HCT116 (cell line): ENCODE results near the gene ARHGAP10. TPM values are rescaled to one million over a fixed set of nuclear protein-coding genes. Genes with fewer than 3 reads are reported as not detected.

Experiments used
- ATAC-seq: fragments of 200-7000 bp; cut with Tn5 transposase; 2 replicates; pipeline ENCODE4 v1.9.1; 2020; ENCODE audit warnings: mild to moderate bottlenecking, moderate library complexity
- BruUV-seq: library from RNA; stranded (reverse); fragments of 400-500 nt; replicated peaks from 2 replicates; lab custom pipeline; 2021; lab: Mats Ljungman, UMichigan
- CTCF ChIA-PET: fragments of 300-600 bp; sonication (Branson Sonifier 250); formaldehyde crosslinking; loops from one replicate; lab custom pipeline; 2021; ENCODE audit warnings: antibody characterized with exemption; lab: Charles Lee
- POLR2A ChIA-PET: fragments of 300-600, 350-600 bp; sonication (Branson Sonifier 250); formaldehyde crosslinking; loops from one replicate; lab custom pipeline; 2021; ENCODE audit warnings: antibody characterized with exemption; lab: Charles Lee
- RAD21 ChIA-PET, 2 experiments: fragments of 300-600 bp; sonication (Branson Sonifier 250); formaldehyde crosslinking; loops; one replicate each; lab custom pipeline; 2023; ENCODE audit warnings: low total read pairs in 2 of 2; ENCODE audit not compliant: uncharacterized antibody in 2 of 2, unreplicated experiment in 2 of 2, low non-redundant PET in 1 of 2; lab: Charles Lee
- DNase-seq: peaks from one replicate; pipeline ENCODE4 v3.0.0-alpha.2; 2010; ENCODE audit warnings: low read depth, low spot score
- H2AFZ ChIP-seq: fragments of 200-600 bp; shearing (Covaris generic), sonication (generic); 2 replicates; pipeline ENCODE4 v1.6.1; 2017; ENCODE audit warnings: low read depth, mixed run types, mixed read lengths, antibody characterized with exemption, low read length; ENCODE audit not compliant: poor library complexity, severe bottlenecking
- H3K27ac ChIP-seq: 2 replicates; pipeline ENCODE4 v1.5.1; 2012; ENCODE audit warnings: low read depth, low read length
- H3K27me3 ChIP-seq: fragments of 200-600 bp; sonication (generic); 2 replicates; pipeline ENCODE4 v1.6.1; 2016; ENCODE audit warnings: mixed run types, low read length, mixed read lengths; ENCODE audit not compliant: insufficient read depth
- H3K36me3 ChIP-seq, 2 experiments: fragments of 200-500 bp in 1 of 2; fragments of 200-600 bp in 1 of 2; sonication (Bioruptor generic) in 1 of 2; sonication (generic) in 1 of 2; 2 replicates each; pipeline versions ENCODE4 v1.5.1 to v1.6.1; 2014 to 2016; ENCODE audit warnings: low read length in 2 of 2, inconsistent platforms in 1 of 2, mixed read lengths in 1 of 2, mixed run types in 1 of 2; ENCODE audit not compliant: insufficient read depth in 2 of 2, control insufficient read depth in 1 of 2
- H3K4me1 ChIP-seq, 2 experiments: fragments of 200-600 bp in 1 of 2; sonication (generic) in 1 of 2; 2 replicates each; pipeline versions ENCODE4 v1.5.1 to v1.6.1; 2012 to 2017; ENCODE audit warnings: low read length in 2 of 2, inconsistent platforms in 1 of 2, mild to moderate bottlenecking in 1 of 2, mixed read lengths in 1 of 2, mixed run types in 1 of 2, moderate library complexity in 1 of 2; ENCODE audit not compliant: insufficient read depth in 2 of 2, control insufficient read depth in 1 of 2
- H3K4me2 ChIP-seq: fragments of 200-600 bp; sonication (generic); 2 replicates; pipeline ENCODE4 v1.6.1; 2017; ENCODE audit warnings: mixed run types, low read length, mixed read lengths
- H3K4me3 ChIP-seq, 2 experiments: fragments of 200-600 bp in 1 of 2; sonication (generic) in 1 of 2; replicated peaks in 1 of 2; 2 replicates each; pipeline ENCODE4 v1.5.1; 2011 to 2016; ENCODE audit warnings: low read length in 2 of 2, control low read depth in 1 of 2, low read depth in 1 of 2, mild to moderate bottlenecking in 1 of 2, mixed read lengths in 1 of 2, mixed run types in 1 of 2
- H3K79me2 ChIP-seq: fragments of 200-600 bp; sonication (generic); 2 replicates; pipeline ENCODE4 v1.6.1; 2017; ENCODE audit warnings: mild to moderate bottlenecking, mixed run types, low read length, moderate library complexity, mixed read lengths; ENCODE audit not compliant: insufficient read depth
- H3K9ac ChIP-seq: fragments of 200-600 bp; sonication (generic); 2 replicates; pipeline ENCODE4 v1.6.1; 2016; ENCODE audit warnings: low read length, mixed read lengths
- H3K9me2 ChIP-seq: fragments of 200-600 bp; sonication (generic), shearing (Covaris generic); 2 replicates; pipeline ENCODE4 v1.6.1; 2017; ENCODE audit warnings: mixed run types, mild to moderate bottlenecking, moderate library complexity; ENCODE audit not compliant: insufficient read depth
- H3K9me3 ChIP-seq, 2 experiments: fragments of 200-500 bp in 1 of 2; fragments of 200-600 bp in 1 of 2; sonication (Bioruptor generic) in 1 of 2; sonication (generic) in 1 of 2; 2 replicates each; pipeline ENCODE4 v1.6.1; 2014 to 2017; ENCODE audit warnings: low read length in 2 of 2, mixed read lengths in 2 of 2, inconsistent platforms in 1 of 2, low read depth in 1 of 2, mild to moderate bottlenecking in 1 of 2, mixed run types in 1 of 2, moderate library complexity in 1 of 2; ENCODE audit not compliant: control insufficient read depth in 1 of 2, insufficient read depth in 1 of 2
- H4K20me1 ChIP-seq: fragments of 200-600 bp; sonication (generic), shearing (Covaris generic); 2 replicates; pipeline ENCODE4 v1.6.1; 2017; ENCODE audit warnings: mixed run types, mild to moderate bottlenecking, moderate library complexity; ENCODE audit not compliant: insufficient read depth
- ATF3 ChIP-seq: IDR thresholded peaks from 2 replicates; pipeline ENCODE4 v1.6.1; 2012
- CBX3 ChIP-seq: IDR thresholded peaks from 2 replicates; pipeline ENCODE4 v1.6.1; 2012; ENCODE audit warnings: low read depth
- CTCF ChIP-seq, 3 experiments: fragments of 200-600 bp in 1 of 3; sonication (generic) in 1 of 3; IDR thresholded peaks in 2 of 3; conservative IDR thresholded peaks in 1 of 3; 2 replicates each; pipeline ENCODE4 v1.5.1; 2012 to 2017; ENCODE audit warnings: low read depth in 2 of 3, low read length in 2 of 3, antibody characterized with exemption in 1 of 3, borderline replicate concordance in 1 of 3, control low read depth in 1 of 3, mild to moderate bottlenecking in 1 of 3, mixed read lengths in 1 of 3, mixed run types in 1 of 3, moderate library complexity in 1 of 3; ENCODE audit not compliant: insufficient read depth in 1 of 3
- EGR1 ChIP-seq: IDR thresholded peaks from 2 replicates; pipeline ENCODE4 v1.6.1; 2012; ENCODE audit warnings: low read depth
- ELF1 ChIP-seq: IDR thresholded peaks from 2 replicates; pipeline ENCODE4 v1.6.1; 2012; ENCODE audit warnings: low read depth, borderline replicate concordance
- EZH2 ChIP-seq: fragments of 200-600 bp; sonication (generic); IDR thresholded peaks from 2 replicates; pipeline ENCODE4 v1.6.1; 2017; ENCODE audit warnings: antibody characterized with exemption, mixed run types
- EZH2phosphoT487 ChIP-seq: fragments of 200-600 bp; IDR thresholded peaks from 2 replicates; pipeline ENCODE4 v1.6.1; 2018; ENCODE audit warnings: antibody characterized with exemption, borderline replicate concordance
- FOSL1 ChIP-seq: IDR thresholded peaks from 2 replicates; pipeline ENCODE4 v1.6.1; 2012; ENCODE audit warnings: low read depth
- JUND ChIP-seq: IDR thresholded peaks from 2 replicates; pipeline ENCODE4 v1.6.1; 2012
- POLR2A ChIP-seq: IDR thresholded peaks from 2 replicates; pipeline ENCODE4 v1.7.0; 2011; ENCODE audit warnings: borderline replicate concordance; ENCODE audit not compliant: insufficient read depth, insufficient read length; ENCODE audit errors: extremely low read depth
- POLR2AphosphoS5 ChIP-seq: IDR thresholded peaks from 2 replicates; pipeline ENCODE4 v1.6.1; 2011; ENCODE audit warnings: mild to moderate bottlenecking, low read depth, low read length, moderate library complexity
- RAD21 ChIP-seq: IDR thresholded peaks from 2 replicates; pipeline ENCODE4 v1.6.1; 2012; ENCODE audit warnings: low read depth, mild to moderate bottlenecking
- SIN3A ChIP-seq: IDR thresholded peaks from 2 replicates; pipeline ENCODE4 v1.6.1; 2012; ENCODE audit warnings: low read depth
- TCF7L2 ChIP-seq: IDR thresholded peaks from 2 replicates; pipeline ENCODE4 v1.7.0; 2011; ENCODE audit warnings: borderline replicate concordance, inconsistent platforms; ENCODE audit not compliant: insufficient read depth, insufficient read length; ENCODE audit errors: extremely low read depth
- YY1 ChIP-seq: IDR thresholded peaks from 2 replicates; pipeline ENCODE4 v1.6.1; 2011; ENCODE audit warnings: low read length, low read depth, moderate library complexity, mild to moderate bottlenecking; ENCODE audit not compliant: insufficient replicate concordance; ENCODE audit errors: extremely low read depth
- ZBTB33 ChIP-seq: IDR thresholded peaks from 2 replicates; pipeline ENCODE4 v1.6.1; 2011; ENCODE audit warnings: mild to moderate bottlenecking, low read length, moderate library complexity; ENCODE audit not compliant: insufficient replicate concordance; ENCODE audit errors: extremely low read depth
- ZFX ChIP-seq: fragments of 450-650 bp; IDR thresholded peaks from 2 replicates; pipeline ENCODE4 v1.6.1; 2017
- intact Hi-C: fragments of 100-400 bp; cut with micrococcal nuclease; formaldehyde crosslinking; loops from 2 replicates; pipeline ENCODE4 v1.10.0; 2022
- total RNA-seq: library from RNA; stranded (reverse); gene quantifications from one replicate; pipeline ENCODE4 v1.2.1, GENCODE V29; 2021; ENCODE audit not compliant: unreplicated experiment

ARHGAP10 gene
- total RNA-seq, 1 experiment from 2014 or later = 24.7 TPM

DNA sequence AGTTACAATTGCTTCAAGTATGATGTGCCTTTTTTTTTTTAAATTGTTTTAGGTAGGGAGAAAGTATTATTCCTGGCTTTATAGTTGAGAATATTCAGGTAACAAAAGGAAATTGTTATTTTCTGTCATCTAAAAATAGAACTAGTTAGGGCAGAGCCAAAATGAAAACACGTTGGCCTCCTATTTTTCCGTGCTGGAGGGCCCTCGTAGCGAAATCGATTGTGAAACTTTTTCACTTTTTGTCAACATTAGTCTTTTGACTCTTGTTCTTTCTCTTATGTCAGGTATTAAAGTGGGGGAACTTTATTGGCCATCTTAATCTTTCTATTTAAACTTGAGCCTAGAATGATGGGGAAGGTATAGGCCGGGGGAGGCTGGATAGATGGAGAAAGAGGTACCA, 104.9 kb downstream of the ARHGAP10 start:
- no peak for ATAC-seq
- TF ChIP-seq ELF1 = no peak
- TF ChIP-seq EZH2phosphoT487 = no peak
- no peak for TF ChIP-seq POLR2AphosphoS5
- no peak for TF ChIP-seq CBX3
- TF ChIP-seq SIN3A = no peak
- no peak for TF ChIP-seq ATF3
- no peak for TF ChIP-seq ZBTB33
- TF ChIP-seq YY1 = no peak
- TF ChIP-seq JUND = no peak
- TF ChIP-seq FOSL1 = no peak
- TF ChIP-seq RAD21 = no peak
- TF ChIP-seq EZH2 = no peak
- no peak for TF ChIP-seq EGR1
- no peak for TF ChIP-seq POLR2A
- no peak for TF ChIP-seq ZFX
- TF ChIP-seq TCF7L2 = no peak
- no peak for TF ChIP-seq CTCF (IDR thresholded peaks at IDR 0.05 in 2 of 3, conservative IDR thresholded peaks at IDR 0.05 in 1 of 3; ENCODE audit: borderline replicate concordance in 1 of 3, insufficient read depth in 1 of 3, low read depth in 2 of 3, low read length in 2 of 3)
- CTCF ChIA-PET = interaction anchor here (1.7 kb wide), 1 partner anchor 30 kb away, joined by 6 read pairs; no protein-coding TSS in a partner anchor

More for the DNA sequence above, 104.9 kb downstream of the ARHGAP10 start:
- POLR2A ChIA-PET = interaction anchor here (1.1 kb wide), 1 partner anchor 605 kb away, joined by 3 read pairs; no protein-coding TSS in a partner anchor
- Histone ChIP-seq H3K9ac (no peak overlapping the region), H3K9me2 (no peaks in the 10 kb centered on the region), H3K36me3 (no peaks in the 10 kb centered on the region), H3K9me3 (no peaks in the 10 kb centered on the region), H3K27me3 (no peaks in the 10 kb centered on the region), H2AFZ (no peak overlapping the region), H3K27ac (no peak overlapping the region), H4K20me1 (no peaks in the 10 kb centered on the region), H3K4me1 (peaks cover 13 to 16% of the 10 kb centered on the region in 2 experiments), H3K4me3 (no peak overlapping the region), H3K4me2 (no peak overlapping the region), H3K79me2 (peaks cover 10% of the 10 kb centered on the region; the same call in 1 of the 2 replicates)
- no TSS peak for BruUV-seq
- intact Hi-C loops = loop anchor here (5.0 kb wide), 1 partner anchor 60 kb away; no protein-coding TSS in a partner anchor
- DNase-seq = no peak
- RAD21 ChIA-PET = no interaction called here
